ENCODE data around the gene SPAG6. TPM values are rescaled to one million over a fixed set of nuclear protein-coding genes. Genes with fewer than 3 reads are reported as not detected.
"Not testable (repeated sequence)": the region's sequence is repeated elsewhere in the genome, so short reads cannot be mapped to it uniquely, and the experiment has no call there.

SPAG6 gene
- total RNA-seq, result 1 to 10 TPM; 3.7 to 6.0 TPM

- peaks cover 11% of the 10 kb centered on the region for H3K36me3 Mint-ChIP-seq
- CTCF ChIA-PET, result interaction anchor here (0.8 to 1.5 kb wide), 2 partner anchors 24 to 29 kb away, joined by 3 to 4 read pairs; partner anchors contain the start of gene COMMD3
- peak within 1 kb of the TSS; percentile 66 for H3K4me3 Mint-ChIP-seq
- peaks cover 22% of the 10 kb centered on the region for H3K4me1 Mint-ChIP-seq
- DNase-seq, result peak; percentile 80
- peak within 1 kb of the TSS; percentile 68 for H3K27ac Mint-ChIP-seq
- H3K9me3 Mint-ChIP-seq (ENCODE audit: low read depth), result no peaks in the 10 kb centered on the region
- ATAC-seq, result peak; percentile 47
- peaks cover 73% of the 10 kb centered on the region for H3K27me3 Mint-ChIP-seq
Observed at GRCh38 chr10:22345301-22346095, at the start of gene SPAG6. SPAG6 (plus strand) TSS chr10:22345496; CDS start chr10:22345612, 116 bp downstream.

DNA sequence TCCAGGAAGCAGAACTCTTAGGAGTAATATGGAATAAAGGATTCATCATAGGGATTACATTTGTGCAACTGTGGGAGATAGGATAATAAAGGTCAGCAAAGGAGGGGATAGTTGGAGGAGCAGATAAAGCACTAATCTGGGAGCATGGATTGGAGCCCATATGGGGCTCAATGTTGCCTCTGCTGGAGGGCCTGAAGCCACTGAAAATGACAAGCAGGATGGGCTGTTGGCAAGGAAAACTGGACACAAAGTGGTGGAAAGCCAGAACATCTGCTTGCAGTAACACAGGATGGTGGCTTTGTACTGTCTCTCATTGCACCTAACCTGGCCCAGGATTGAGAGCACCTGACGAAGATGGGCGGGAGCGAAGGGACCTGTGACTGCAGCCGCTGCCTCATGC, 44.1 kb upstream of the SPAG6 start:
- no peaks in the 10 kb centered on the region for H3K4me1 Mint-ChIP-seq
- H3K27ac Mint-ChIP-seq, result no peak overlapping the region
- no peaks in the 10 kb centered on the region for H3K36me3 Mint-ChIP-seq
- DNase-seq (no peak), ATAC-seq (no peak)
- H3K4me3 Mint-ChIP-seq, result no peak overlapping the region
- peaks cover 16% of the 10 kb centered on the region for H3K27me3 Mint-ChIP-seq
- H3K9me3 Mint-ChIP-seq (ENCODE audit: low read depth), result no peaks in the 10 kb centered on the region
- CTCF ChIA-PET, result no interaction called here

DNA sequence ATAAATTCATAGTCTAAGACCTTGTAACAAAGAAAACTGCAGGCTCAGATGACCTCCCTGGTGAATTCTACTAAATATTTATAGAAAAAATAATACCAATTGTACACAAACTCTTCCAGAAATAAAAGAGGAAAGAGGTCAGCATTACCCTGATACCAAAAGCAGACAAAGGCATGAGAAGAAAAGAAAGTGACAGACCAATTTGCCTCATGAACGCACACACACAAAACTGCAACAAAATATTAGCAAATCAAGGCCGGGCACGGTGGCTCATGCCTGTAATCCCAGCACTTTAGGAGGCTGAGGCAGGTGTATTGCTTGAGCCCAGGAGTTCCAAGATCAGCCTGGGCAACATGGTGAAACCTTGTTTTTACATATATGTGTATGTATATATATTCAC, 41.8 kb upstream of the SPAG6 start:
- CTCF ChIA-PET, result no interaction called here
- H3K36me3 Mint-ChIP-seq, result peaks cover 3% of the 10 kb centered on the region
- DNase-seq, result no peak
- H3K9me3 Mint-ChIP-seq (ENCODE audit: low read depth), result no peaks in the 10 kb centered on the region
- no peak overlapping the region for H3K4me3 Mint-ChIP-seq
- ATAC-seq, result no peak
- H3K27ac Mint-ChIP-seq, result no peak overlapping the region
- no peaks in the 10 kb centered on the region for H3K27me3 Mint-ChIP-seq
- peaks cover 6% of the 10 kb centered on the region for H3K4me1 Mint-ChIP-seq

- ATAC-seq (no peak), DNase-seq (no peak)
- CTCF ChIA-PET, result no interaction called here
- Mint-ChIP-seq H3K4me1 (peaks cover 9% of the 10 kb centered on the region), H3K27me3 (no peaks in the 10 kb centered on the region), H3K9me3 (ENCODE audit: low read depth) (no peaks in the 10 kb centered on the region), H3K36me3 (peaks cover 3% of the 10 kb centered on the region), H3K27ac (no peak overlapping the region), H3K4me3 (no peak overlapping the region)
Observed at GRCh38 chr10:22305721-22306120, 39.6 kb upstream of the SPAG6 start.

GRCh38 chr10:22308390-22308789, 36.9 kb upstream of the SPAG6 start:
- Mint-ChIP-seq H3K27me3 (peaks cover 2% of the 10 kb centered on the region), H3K4me1 (peaks cover 12% of the 10 kb centered on the region), H3K4me3 (no peak overlapping the region), H3K27ac (peak overlapping the region; percentile 36), H3K36me3 (peaks cover 3% of the 10 kb centered on the region), H3K9me3 (ENCODE audit: low read depth) (no peaks in the 10 kb centered on the region)
- ATAC-seq (peak; percentile 99), DNase-seq (peak; percentile 73)
- CTCF ChIA-PET, result interaction anchor here (1.1 to 1.5 kb wide), 2 partner anchors 31 to 32 kb away, joined by 3 read pairs; no protein-coding TSS in a partner anchor

DNA sequence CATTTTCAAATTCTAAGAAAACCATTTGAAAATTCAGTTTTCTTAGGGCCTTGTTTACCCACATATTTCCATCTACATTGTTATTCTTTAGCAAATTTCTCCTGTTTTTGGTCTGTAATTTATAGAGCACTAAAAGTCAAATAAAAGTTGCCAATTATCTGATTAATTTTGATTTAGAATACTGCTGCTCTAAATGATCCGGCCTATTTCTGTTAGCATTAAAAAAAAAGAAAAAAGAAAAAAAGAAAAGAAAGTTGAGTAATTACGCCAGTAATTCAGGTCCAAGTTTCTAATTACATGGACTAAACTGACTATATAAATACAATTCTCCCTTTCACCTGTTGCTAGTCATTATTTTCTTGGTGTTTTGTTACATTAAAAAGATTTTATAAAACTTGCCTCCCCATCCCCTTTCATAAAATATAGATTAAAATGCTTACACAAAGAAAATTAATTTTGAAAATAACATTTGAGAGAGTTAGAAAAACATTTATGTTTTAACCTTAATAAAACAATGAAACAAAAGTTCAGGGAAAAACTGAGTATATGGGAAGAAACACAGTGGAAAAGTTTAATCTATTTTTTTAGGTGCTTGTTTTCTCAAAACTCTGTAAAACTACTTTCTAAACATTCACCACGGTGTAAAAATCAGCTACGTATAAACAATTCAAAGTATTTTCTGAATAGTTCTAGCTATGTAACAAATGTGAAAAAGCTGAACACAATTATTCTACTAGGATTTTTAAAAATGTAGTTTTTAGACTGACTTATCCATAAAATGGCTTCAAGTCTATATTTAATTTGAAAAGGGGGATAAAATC, 35.9 kb upstream of the SPAG6 start:
- Mint-ChIP-seq H3K4me1 (peaks cover 13% of the 10 kb centered on the region), H3K27ac (peak overlapping the region; percentile 24), H3K27me3 (peaks cover 2% of the 10 kb centered on the region), H3K9me3 (ENCODE audit: low read depth) (no peaks in the 10 kb centered on the region), H3K36me3 (peaks cover 3% of the 10 kb centered on the region), H3K4me3 (no peak overlapping the region)
- CTCF ChIA-PET, result no interaction called here
- ATAC-seq (no peak), DNase-seq (no peak)

DNA sequence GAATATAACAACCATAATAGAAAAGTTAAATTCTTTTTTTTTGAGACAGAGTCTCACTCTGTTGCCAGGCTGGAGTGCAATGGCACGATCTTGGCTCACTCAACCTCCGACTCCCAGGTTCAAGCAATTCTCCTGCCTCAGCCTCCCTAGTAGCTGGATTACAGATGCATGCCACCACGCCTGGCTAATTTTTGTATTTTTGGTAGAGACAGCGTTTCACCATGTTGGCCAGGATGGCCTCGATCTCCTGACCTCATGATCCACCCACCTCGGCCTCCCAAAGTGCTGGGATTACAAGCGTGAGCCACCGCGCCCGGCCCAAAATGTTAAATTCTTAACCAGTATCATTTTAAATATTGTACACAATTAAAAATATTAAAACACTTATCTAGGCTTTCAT, 35.3 kb upstream of the SPAG6 start:
- H3K4me3 Mint-ChIP-seq; H3K36me3 Mint-ChIP-seq; H3K27me3 Mint-ChIP-seq; H3K9me3 Mint-ChIP-seq (ENCODE audit: low read depth); H3K27ac Mint-ChIP-seq; CTCF ChIA-PET; ATAC-seq; DNase-seq: not testable (repeated sequence)
- peaks cover 17% of the 10 kb centered on the region for H3K4me1 Mint-ChIP-seq

DNA sequence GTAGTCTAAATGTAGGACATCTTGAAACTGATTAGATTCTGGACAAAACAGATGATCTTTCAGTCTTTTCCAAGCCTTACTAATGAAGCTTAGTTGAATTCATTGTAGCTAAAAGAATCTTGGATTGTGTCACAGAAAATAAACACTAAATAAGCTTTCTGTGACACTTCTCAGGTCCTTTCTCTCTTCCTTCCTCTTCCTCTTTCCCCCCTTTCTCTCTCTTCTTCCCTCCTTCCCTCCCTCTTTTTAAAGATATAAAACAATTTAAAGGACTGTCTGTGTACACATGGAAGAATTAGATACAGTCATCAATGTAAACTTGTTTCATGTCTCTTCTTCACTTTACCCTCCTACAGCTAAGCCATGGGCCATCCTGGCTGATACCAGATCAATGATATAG, 34.4 kb upstream of the SPAG6 start:
- ATAC-seq (no peak), DNase-seq (no peak)
- CTCF ChIA-PET, result interaction anchor here (0.7 kb wide), 1 partner anchor 12 kb away, joined by 3 read pairs; no protein-coding TSS in a partner anchor
- Mint-ChIP-seq H3K27me3 (peaks cover 2% of the 10 kb centered on the region), H3K27ac (no peak overlapping the region), H3K9me3 (ENCODE audit: low read depth) (no peaks in the 10 kb centered on the region), H3K4me3 (no peak overlapping the region), H3K36me3 (peaks cover 5% of the 10 kb centered on the region), H3K4me1 (peaks cover 25% of the 10 kb centered on the region)

GRCh38 chr10:22314852-22315251, 30.4 kb upstream of the SPAG6 start:
- Mint-ChIP-seq H3K27ac (peak overlapping the region; percentile 95), H3K4me1 (peaks cover 40% of the 10 kb centered on the region), H3K9me3 (ENCODE audit: low read depth) (no peaks in the 10 kb centered on the region), H3K4me3 (peak overlapping the region; percentile 93), H3K36me3 (peaks cover 9% of the 10 kb centered on the region), H3K27me3 (peaks cover 4% of the 10 kb centered on the region)
- ATAC-seq (no peak), DNase-seq (no peak)
- CTCF ChIA-PET, result interaction anchor here (0.6 to 4.0 kb wide), 7 partner anchors 23 to 122 kb away, joined by 3 to 12 read pairs (median 6); no protein-coding TSS in a partner anchor

DNA sequence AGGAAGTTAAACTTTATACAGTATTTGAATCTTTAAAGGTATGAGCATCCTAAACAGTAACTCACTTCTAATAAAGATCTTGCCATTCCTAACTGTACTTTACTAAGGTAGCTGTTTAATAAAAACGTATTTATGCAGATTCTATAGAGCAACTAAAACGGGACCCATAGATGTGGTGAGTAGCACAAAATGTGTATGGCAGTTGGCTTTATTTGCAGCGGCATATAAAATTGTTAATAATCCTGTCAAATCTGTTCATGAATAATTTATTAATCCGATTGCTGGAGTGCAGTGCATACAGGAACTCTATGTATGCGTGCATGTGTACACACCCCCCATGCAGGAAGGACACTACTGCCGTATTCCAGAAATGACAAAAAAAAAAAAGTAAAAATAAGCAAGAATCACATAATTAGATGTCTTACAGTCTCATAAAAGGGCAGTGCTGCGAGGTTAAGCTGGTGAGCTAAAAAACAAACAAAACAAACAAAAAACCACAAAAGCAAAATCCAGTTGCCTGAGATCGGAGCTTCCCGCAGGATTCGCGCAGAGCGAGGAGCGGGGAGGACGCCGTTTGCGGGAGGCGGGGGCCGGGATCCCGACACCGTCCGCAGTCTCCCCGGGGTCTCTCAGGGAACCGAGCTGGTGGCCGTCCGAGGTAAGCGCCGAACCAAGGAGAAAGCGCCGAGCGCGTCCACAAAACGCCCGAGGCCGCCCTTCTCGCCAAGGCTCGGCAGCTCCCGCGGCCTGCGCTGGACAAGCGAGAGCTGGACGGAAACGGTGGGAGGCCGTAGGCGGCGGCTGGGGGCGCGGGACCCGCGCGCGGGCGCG, 29.6 kb upstream of the SPAG6 start:
- Mint-ChIP-seq H3K4me1 (peaks cover 44% of the 10 kb centered on the region), H3K9me3 (ENCODE audit: low read depth) (no peaks in the 10 kb centered on the region), H3K4me3 (peak overlapping the region; percentile 93), H3K36me3 (peaks cover 13% of the 10 kb centered on the region), H3K27me3 (peaks cover 8% of the 10 kb centered on the region), H3K27ac (peak overlapping the region; percentile 95)
- CTCF ChIA-PET, result interaction anchor here (0.6 to 4.0 kb wide), 13 partner anchors 11 to 674 kb away, joined by 3 to 12 read pairs (median 5); partner anchors contain the start of gene SPAG6
- ATAC-seq (peak; percentile 34), DNase-seq (no peak)

GRCh38 chr10:22316286-22317075, 28.8 kb upstream of the SPAG6 start, which contains the start of gene COMMD3:
COMMD3 (plus strand) TSS chr10:22316388; CDS start chr10:22316418, 30 bp downstream.
- Mint-ChIP-seq H3K27me3 (peaks cover 6% of the 10 kb centered on the region), H3K36me3 (peaks cover 13% of the 10 kb centered on the region)

GRCh38 chr10:22317076-22317370, 28.3 kb upstream of the SPAG6 start:
- no peak for DNase-seq
- Mint-ChIP-seq H3K9me3 (ENCODE audit: low read depth) (no peaks in the 10 kb centered on the region), H3K27me3 (peaks cover 8% of the 10 kb centered on the region), H3K27ac (peak overlapping the region; percentile 91), H3K36me3 (peaks cover 15% of the 10 kb centered on the region), H3K4me3 (peak overlapping the region; percentile 93), H3K4me1 (peaks cover 41% of the 10 kb centered on the region)
- CTCF ChIA-PET, result interaction anchor here (1.1 to 2.4 kb wide), 6 partner anchors 9 to 821 kb away, joined by 3 to 8 read pairs (median 4); partner anchors contain the start of gene SPAG6
- no peak for ATAC-seq

More at GRCh38 chr10:22316286-22317075, 28.8 kb upstream of the SPAG6 start, which contains the start of gene COMMD3:
- H3K4me1 Mint-ChIP-seq, result peaks cover 41% of the 10 kb centered on the region
- ATAC-seq, result peak; percentile 76
- peak within 1 kb of the TSS; percentile 95 for H3K27ac Mint-ChIP-seq
- H3K4me3 Mint-ChIP-seq, result peak within 1 kb of the TSS; percentile 93
- peak; percentile 87 for DNase-seq
- H3K9me3 Mint-ChIP-seq (ENCODE audit: low read depth), result no peaks in the 10 kb centered on the region
- CTCF ChIA-PET, result interaction anchor here (0.6 to 4.0 kb wide), 13 partner anchors 10 to 820 kb away, joined by 3 to 12 read pairs (median 5); partner anchors contain the start of gene SPAG6
